ENCODE data around the gene IL18RAP.

- no peak for TF ChIP-seq EZH2 (IDR thresholded peaks at IDR 0.05)
- no peak for TF ChIP-seq POLR2AphosphoS5 (IDR thresholded peaks at IDR 0.05; ENCODE audit: borderline replicate concordance, low read depth, low read length)
- TF ChIP-seq FOXP2 (optimal IDR thresholded peaks at IDR 0.05; ENCODE audit: control extremely low read depth, extremely low read length, insufficient read depth), result no peak
These were observed 30.0 kb upstream of the IL18RAP start for GRCh38 chr2:102392942-102393341.
